A549 treated with AZD9567 at 1 μM for 4 hours (cell line): ENCODE measurements around the gene CRNKL1. TPM values are rescaled to one million over a fixed set of nuclear protein-coding genes. Genes with fewer than 3 reads are reported as not detected.

Source experiments
- total RNA-seq: library from RNA; stranded (reverse); fragments of 200-300 nt; extraction: Qiagen RNA extraction; gene quantifications from 5 replicates; pipeline ENCODE4 v1.2.3, GENCODE V29; 2022; ENCODE audit not compliant: insufficient read depth

The CRNKL1 gene
- 21.5 to 27.5 TPM (median 22.4 TPM) in 5 replicates for total RNA-seq

DNA sequence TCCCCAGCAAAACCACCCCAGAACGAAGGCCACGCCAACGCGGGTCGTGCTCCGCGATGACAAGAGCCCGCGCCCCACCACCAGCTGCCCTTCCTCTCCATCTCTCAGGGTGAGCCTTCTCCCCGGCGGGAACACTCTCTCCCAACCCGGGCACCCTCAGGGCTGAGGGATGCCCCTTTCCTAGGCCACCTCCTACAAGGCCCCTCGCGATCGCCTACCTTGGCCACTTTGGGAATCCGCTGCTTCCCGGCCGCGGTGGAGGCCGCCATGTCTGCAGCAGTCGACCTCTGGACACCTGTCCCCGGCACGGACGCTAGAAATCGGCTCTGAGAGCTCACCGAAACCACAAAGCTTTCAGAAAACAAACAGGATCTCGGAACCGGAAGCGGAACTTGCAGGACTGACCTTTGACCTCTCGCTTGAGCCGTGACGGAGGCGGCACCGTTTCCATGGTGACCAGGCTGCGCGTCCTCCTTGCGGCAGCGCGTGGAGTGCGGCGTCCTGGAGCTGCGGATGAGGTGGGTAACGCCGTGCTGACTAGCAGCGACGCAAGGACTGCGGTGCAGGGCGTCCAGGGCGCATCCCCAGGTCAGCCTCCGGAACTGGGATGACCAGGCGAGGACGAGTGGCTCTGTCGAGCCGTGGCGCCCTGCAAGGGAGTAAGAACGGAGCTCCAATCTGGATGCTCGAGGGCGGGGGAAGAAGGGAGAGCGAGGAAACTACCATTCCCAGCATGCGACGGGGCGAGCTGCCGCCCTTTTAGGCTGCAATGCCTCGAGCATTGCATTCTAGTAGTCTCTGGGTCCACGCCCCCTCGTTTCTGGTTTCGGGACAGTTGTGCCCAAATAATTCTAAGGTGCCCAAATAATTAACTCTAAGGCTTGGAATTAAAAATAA, at the start of gene CRNKL1, which contains the start of gene CFAP61:
Gene CRNKL1 (minus strand): TSS at position 393 of the 897 bp plus-strand sequence. CDS start 124 bp downstream, at position 269.
Gene CFAP61 (plus strand): TSS at position 459 of the 897 bp plus-strand sequence. CDS start 4,122 bp downstream, outside the sequence.

DNA sequence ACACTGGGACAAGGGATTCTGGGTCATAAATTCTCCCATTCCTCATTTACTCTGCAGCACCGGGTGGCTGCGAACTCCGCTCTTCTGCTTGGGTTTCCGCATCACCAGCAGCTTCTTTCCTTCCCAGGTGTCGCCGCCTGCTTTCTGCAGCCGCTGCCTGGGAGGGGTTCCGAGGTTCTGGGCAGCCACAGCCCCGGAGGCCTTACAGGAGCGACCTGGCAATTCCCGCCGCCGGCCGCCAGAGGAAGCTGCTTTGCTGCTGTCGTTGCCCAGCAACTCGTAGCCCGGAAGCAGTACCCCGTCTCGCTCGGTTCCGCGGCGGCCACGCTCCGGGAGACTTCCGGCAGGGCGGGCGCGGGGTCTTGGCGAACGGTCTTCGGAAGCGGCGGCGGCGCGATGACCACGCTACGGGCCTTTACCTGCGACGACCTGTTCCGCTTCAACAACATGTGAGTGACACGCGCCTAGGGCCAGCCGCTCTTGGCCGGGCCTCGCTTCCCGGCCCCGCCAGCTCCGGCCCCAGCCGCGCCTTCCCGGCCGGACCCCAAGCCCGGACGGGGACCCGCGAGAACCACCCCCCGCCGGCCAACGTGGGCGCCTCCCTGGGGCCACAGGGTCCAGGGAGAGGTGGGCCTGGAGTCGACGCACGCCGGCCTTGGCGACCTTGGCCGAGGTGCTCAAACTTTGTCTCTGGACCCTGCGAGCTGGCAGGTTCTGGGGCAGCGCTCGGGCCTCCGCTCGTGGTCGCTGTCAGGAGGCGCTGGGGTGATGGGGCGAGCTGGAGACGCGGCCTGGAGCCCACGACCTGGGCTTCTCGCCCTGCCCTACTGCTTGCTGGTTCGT, 35.0 kb downstream of the CRNKL1 start, which contains the start of gene NAA20:
Gene NAA20 (plus strand): TSS at position 362 of the 843 bp plus-strand sequence. CDS start 35 bp downstream, at position 397.

Other genes starting within 250 kb of the CRNKL1 start
- 134 to 142 TPM (median 141 TPM) in 5 replicates for gene NAA20, start 35.1 kb downstream of the CRNKL1 start, total RNA-seq
- 0.18 to 0.48 TPM (median 0.33 TPM) in 4 of 5 replicates, not detected in the other for gene CFAP61, start 66 bp upstream of the CRNKL1 start, total RNA-seq